PC-9 (cell line): ENCODE data around the gene B3GALT4. TPM values are rescaled to one million over a fixed set of nuclear protein-coding genes. Genes with fewer than 3 reads are reported as not detected.

ENCODE experiments used
- BruUV-seq: library from RNA; stranded (reverse); fragments of 400-500 nt; replicated peaks from 2 replicates; lab custom pipeline; 2021; lab: Mats Ljungman, UMichigan
- CTCF ChIA-PET: fragments of 300-600 bp; sonication (Branson Sonifier 250); formaldehyde crosslinking; loops from one replicate; lab custom pipeline; 2022; ENCODE audit warnings: antibody characterized with exemption; lab: Charles Lee
- POLR2A ChIA-PET: fragments of 300-600 bp; sonication (Branson Sonifier 250); formaldehyde crosslinking; loops from one replicate; lab custom pipeline; 2022; ENCODE audit warnings: antibody characterized with exemption; ENCODE audit not compliant: unreplicated experiment; lab: Charles Lee
- DNase-seq, 2 experiments: peaks; one replicate each; pipeline versions ENCODE4 v3.0.0 to v3.0.0-alpha.2; 2015 to 2022; ENCODE audit warnings: mixed read lengths in 1 of 2
- H2AFZ ChIP-seq: fragments of 200-600 bp; sonication (generic); 2 replicates; pipeline ENCODE4 v1.8.1; 2017; ENCODE audit warnings: antibody characterized with exemption
- H3F3A ChIP-seq: fragments of 200-600 bp; sonication (generic); 2 replicates; pipeline ENCODE4 v1.8.1; 2017; ENCODE audit warnings: antibody characterized with exemption, mild to moderate bottlenecking, low read depth; ENCODE audit not compliant: insufficient read depth
- H3K27ac ChIP-seq: fragments of 200-600 bp; sonication (generic); 2 replicates; pipeline ENCODE4 v1.6.1; 2016; ENCODE audit warnings: mixed run types
- H3K27me3 ChIP-seq: fragments of 200-600 bp; sonication (generic); 2 replicates; pipeline ENCODE4 v1.6.1; 2016; ENCODE audit warnings: low read depth, mixed run types; ENCODE audit not compliant: insufficient read depth
- H3K36me3 ChIP-seq: fragments of 200-600 bp; sonication (generic); 2 replicates; pipeline ENCODE4 v1.6.1; 2016; ENCODE audit warnings: low read depth, mixed run types
- H3K4me1 ChIP-seq: fragments of 200-600 bp; sonication (generic); replicated peaks from 2 replicates; pipeline ENCODE4 v1.6.1; 2016; ENCODE audit warnings: mixed run types; ENCODE audit not compliant: insufficient read depth
- H3K4me2 ChIP-seq: fragments of 200-600 bp; sonication (generic); 2 replicates; pipeline ENCODE4 v1.6.1; 2017; ENCODE audit warnings: mixed run types
- H3K4me3 ChIP-seq: fragments of 200-600 bp; sonication (generic); 2 replicates; pipeline ENCODE4 v1.6.1; 2016; ENCODE audit warnings: mixed run types
- H3K79me2 ChIP-seq: fragments of 200-600 bp; sonication (generic); 2 replicates; pipeline ENCODE4 v1.6.1; 2017; ENCODE audit warnings: low read depth, mixed run types
- H3K9me2 ChIP-seq: fragments of 200-600 bp; sonication (generic); 2 replicates; pipeline ENCODE4 v1.8.1; 2017; ENCODE audit warnings: mild to moderate bottlenecking; ENCODE audit not compliant: insufficient read depth
- H3K9me3 ChIP-seq: fragments of 200-600 bp; sonication (generic); 2 replicates; pipeline ENCODE4 v1.8.1; 2016; ENCODE audit warnings: low read depth; ENCODE audit not compliant: insufficient read depth
- H4K20me1 ChIP-seq: fragments of 200-600 bp; sonication (generic); 2 replicates; pipeline ENCODE4 v1.8.1; 2017; ENCODE audit not compliant: insufficient read depth
- EZH2 ChIP-seq: fragments of 200-600 bp; sonication (generic); IDR thresholded peaks from 2 replicates; pipeline ENCODE4 v1.8.0; 2017; ENCODE audit warnings: antibody characterized with exemption, low read depth
- intact Hi-C: fragments of 100-400 bp; cut with micrococcal nuclease; formaldehyde crosslinking; loops from one replicate; pipeline ENCODE4 v1.10.0; 2022; ENCODE audit not compliant: unreplicated experiment
- total RNA-seq: library from RNA; stranded (reverse); gene quantifications from 2 replicates; pipeline ENCODE4 v1.2.3, GENCODE V29; 2021
- TF ChIP-seq, protein P1 (sequence below): fragments of 200-600 bp; sonication (generic); conservative IDR thresholded peaks from 2 replicates; pipeline ENCODE4 v1.6.1; 2017; ENCODE audit warnings: mixed run types, antibody characterized with exemption, mild to moderate bottlenecking, moderate library complexity

Gene B3GALT4
- total RNA-seq, 1 experiment from 2014 or later = 10.3 TPM

GRCh38 chr6:33271117-33271467, 5.8 kb upstream of the B3GALT4 start:
- H3K36me3 ChIP-seq = peaks cover 38% of the 10 kb centered on the region

DNA sequence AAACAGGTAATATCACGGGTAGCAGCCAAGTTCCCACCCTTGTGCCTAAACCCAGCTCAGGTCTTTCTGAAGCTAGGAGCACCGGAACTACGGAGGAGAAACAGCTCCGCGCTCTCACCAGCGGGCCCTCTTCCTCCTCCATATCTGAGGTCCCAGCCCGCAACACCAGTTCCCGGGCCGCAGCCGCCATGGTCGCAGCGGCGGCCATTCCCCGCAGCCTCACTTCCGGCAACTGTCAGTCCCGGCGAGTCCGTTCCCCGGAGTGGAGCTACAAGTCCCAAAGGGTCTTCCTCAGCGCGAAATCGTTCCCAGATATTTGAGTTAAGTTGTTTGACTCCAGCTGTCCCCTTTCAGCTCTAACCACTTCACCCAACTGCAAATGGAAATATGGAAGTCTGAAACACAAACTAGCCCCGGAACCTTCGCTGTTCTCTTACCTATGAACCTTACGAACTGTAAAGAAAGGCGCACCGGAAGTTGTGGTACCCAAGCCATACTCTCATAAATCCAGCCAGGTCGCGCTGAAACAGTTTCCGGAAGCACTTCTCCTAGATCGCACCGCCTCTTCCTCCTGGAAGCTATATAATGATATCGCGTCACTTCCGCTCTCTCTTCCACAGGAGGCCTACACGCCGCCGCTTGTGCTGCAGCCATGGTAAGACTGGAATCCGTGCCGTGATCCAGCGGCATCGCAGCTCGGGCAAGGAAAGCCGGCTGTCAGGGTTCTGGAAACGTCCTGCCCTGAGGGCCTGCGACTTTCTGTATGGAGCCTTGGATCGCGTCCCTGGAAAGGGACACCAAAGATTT, 5.3 kb upstream of the B3GALT4 start, which contains the start of the genes RPS18 and VPS52:
RPS18 (plus strand) TSS at position 608 of the 807 bp plus-strand sequence; CDS start at position 653, 45 bp downstream.
VPS52 (minus strand) TSS at position 409 of the 807 bp plus-strand sequence; CDS start at position 208, 201 bp downstream.
- CTCF ChIA-PET = interaction anchor here (0.6 kb wide), 1 partner anchor 989 kb away, joined by 3 read pairs; no protein-coding TSS in a partner anchor
- H3K4me2 ChIP-seq = peak within 1 kb of the TSS; percentile 96
- H3K27me3 ChIP-seq = no peaks in the 10 kb centered on the region
- intact Hi-C loops = loop anchor here (10.0 kb wide), 1 partner anchor 67 kb away; the partner anchor contains the start of genes HSD17B8, RING1, RXRB and SLC39A7
- peak; percentile 88 to 94 for DNase-seq
- BruUV-seq = no TSS peak
- peaks cover 47% of the 10 kb centered on the region for H3F3A ChIP-seq
- peak within 1 kb of the TSS; percentile 70 for H3K4me3 ChIP-seq
- peaks cover 39% of the 10 kb centered on the region for H3K4me1 ChIP-seq
- H3K9me3 ChIP-seq = no peaks in the 10 kb centered on the region
- peak within 1 kb of the TSS; percentile 94 for H2AFZ ChIP-seq
- H3K9me2 ChIP-seq = no peaks in the 10 kb centered on the region
- peak within 1 kb of the TSS; percentile 79 for H3K27ac ChIP-seq
- peaks cover 56% of the 10 kb centered on the region for H3K79me2 ChIP-seq
- H3K36me3 ChIP-seq = peaks cover 44% of the 10 kb centered on the region
- POLR2A ChIA-PET = interaction anchor here (0.6 to 1.0 kb wide), 7 partner anchors 17 to 300 kb away, joined by 3 to 13 read pairs (median 5); partner anchors contain the start of genes PFDN6, WDR46 and ZBTB22
- TF ChIP-seq EZH2 = no peak
- TF ChIP-seq, protein P1, sequence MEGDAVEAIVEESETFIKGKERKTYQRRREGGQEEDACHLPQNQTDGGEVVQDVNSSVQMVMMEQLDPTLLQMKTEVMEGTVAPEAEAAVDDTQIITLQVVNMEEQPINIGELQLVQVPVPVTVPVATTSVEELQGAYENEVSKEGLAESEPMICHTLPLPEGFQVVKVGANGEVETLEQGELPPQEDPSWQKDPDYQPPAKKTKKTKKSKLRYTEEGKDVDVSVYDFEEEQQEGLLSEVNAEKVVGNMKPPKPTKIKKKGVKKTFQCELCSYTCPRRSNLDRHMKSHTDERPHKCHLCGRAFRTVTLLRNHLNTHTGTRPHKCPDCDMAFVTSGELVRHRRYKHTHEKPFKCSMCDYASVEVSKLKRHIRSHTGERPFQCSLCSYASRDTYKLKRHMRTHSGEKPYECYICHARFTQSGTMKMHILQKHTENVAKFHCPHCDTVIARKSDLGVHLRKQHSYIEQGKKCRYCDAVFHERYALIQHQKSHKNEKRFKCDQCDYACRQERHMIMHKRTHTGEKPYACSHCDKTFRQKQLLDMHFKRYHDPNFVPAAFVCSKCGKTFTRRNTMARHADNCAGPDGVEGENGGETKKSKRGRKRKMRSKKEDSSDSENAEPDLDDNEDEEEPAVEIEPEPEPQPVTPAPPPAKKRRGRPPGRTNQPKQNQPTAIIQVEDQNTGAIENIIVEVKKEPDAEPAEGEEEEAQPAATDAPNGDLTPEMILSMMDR = no peak
- H4K20me1 ChIP-seq = peaks cover 36% of the 10 kb centered on the region

More at GRCh38 chr6:33271117-33271467, 5.8 kb upstream of the B3GALT4 start:
- H2AFZ ChIP-seq = peak overlapping the region; percentile 94
- no peaks in the 10 kb centered on the region for H3K27me3 ChIP-seq
- ChIA-PET POLR2A (interaction anchor here (0.7 to 0.9 kb wide), 2 partner anchors 11 to 46 kb away, joined by 3 to 7 read pairs; partner anchors contain the start of gene ZBTB22), CTCF (interaction anchor here (0.6 kb wide), 1 partner anchor 989 kb away, joined by 3 read pairs; no protein-coding TSS in a partner anchor)
- TF ChIP-seq, protein P1 = no peak
- no peak for TF ChIP-seq EZH2
- H4K20me1 ChIP-seq = peaks cover 32% of the 10 kb centered on the region
- H3K4me2 ChIP-seq = peak overlapping the region; percentile 83
- no peak for DNase-seq
- intact Hi-C loops = loop anchor here (10.0 kb wide), 1 partner anchor 66 kb away; the partner anchor contains the start of genes HSD17B8, RING1, RXRB and SLC39A7
- no peaks in the 10 kb centered on the region for H3K9me3 ChIP-seq
- peaks cover 41% of the 10 kb centered on the region for H3F3A ChIP-seq
- TSS peak; percentile 60 for BruUV-seq
- H3K4me3 ChIP-seq = peak overlapping the region; percentile 70
- H3K79me2 ChIP-seq = peaks cover 56% of the 10 kb centered on the region
- H3K27ac ChIP-seq = peak overlapping the region; percentile 79
- no peaks in the 10 kb centered on the region for H3K9me2 ChIP-seq
- peaks cover 34% of the 10 kb centered on the region for H3K4me1 ChIP-seq
